Stimulated activated CD8-positive, alpha-beta memory T cell treated with anti-CD3 and anti-CD28 coated beads, Interleukin-12 subunit alpha, Interleukin-12 subunit beta, amount 100 ng/mL, for 4 hours (primary cell): ENCODE measurements around the gene CDC16.

Experiments used
- DNase-seq: peaks from one replicate; pipeline ENCODE4 v3.0.0-alpha.2; 2020; ENCODE audit warnings: low read depth

CDC16 gene

DNA sequence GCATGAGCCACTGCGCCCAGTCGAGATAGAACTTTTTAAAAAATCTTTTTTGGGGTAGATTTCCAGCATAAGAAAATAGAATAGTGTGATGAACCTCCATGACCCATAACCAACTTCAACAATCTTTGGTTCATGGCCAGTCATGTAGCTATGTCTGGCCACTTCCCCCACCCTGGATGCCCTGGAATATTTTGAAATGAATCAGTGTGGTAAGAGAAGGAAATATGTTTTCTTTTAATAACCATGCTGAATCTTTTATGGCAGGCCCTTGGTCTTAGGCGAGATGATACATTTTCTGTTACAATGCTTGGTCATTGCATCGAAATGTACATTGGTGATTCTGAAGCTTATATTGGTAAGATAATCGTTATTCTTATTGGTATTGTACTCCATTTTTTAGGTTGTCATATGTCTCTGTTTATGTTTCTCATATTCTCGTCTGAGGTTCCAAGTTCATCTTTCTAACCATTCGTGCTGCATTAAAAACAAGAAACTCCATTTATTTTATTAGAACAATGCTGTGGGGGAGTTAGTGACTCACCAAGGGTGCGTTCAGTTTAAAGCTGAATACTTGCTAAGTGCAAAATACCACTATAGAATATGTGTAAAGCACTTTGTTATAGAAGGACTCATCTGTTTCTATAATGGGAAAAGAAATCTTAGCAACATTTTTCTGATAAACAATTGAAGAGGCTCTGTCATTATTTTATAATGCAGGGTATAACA is 30.4 kb downstream of the CDC16 start:
- no peak for DNase-seq

DNA sequence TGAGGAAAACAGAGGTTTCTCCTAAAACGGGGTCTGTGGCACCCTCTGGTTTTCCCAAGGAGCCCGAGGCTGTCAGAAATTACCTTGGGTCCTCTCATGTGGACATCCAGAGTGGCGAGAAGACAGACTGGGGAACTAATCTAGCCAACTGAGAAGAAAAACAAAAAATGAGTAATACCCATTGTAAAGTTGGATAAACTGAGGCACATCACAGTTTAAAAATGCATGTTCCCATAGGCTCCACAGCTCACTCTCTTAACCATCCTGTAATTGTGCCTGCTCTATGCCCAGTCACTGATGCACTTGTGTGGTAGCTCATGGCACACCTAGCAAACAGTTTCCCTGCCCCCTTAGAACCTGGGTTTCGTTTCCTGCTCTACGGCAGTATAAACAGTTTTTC is 31.5 kb downstream of the CDC16 start:
- no peak for DNase-seq

DNA sequence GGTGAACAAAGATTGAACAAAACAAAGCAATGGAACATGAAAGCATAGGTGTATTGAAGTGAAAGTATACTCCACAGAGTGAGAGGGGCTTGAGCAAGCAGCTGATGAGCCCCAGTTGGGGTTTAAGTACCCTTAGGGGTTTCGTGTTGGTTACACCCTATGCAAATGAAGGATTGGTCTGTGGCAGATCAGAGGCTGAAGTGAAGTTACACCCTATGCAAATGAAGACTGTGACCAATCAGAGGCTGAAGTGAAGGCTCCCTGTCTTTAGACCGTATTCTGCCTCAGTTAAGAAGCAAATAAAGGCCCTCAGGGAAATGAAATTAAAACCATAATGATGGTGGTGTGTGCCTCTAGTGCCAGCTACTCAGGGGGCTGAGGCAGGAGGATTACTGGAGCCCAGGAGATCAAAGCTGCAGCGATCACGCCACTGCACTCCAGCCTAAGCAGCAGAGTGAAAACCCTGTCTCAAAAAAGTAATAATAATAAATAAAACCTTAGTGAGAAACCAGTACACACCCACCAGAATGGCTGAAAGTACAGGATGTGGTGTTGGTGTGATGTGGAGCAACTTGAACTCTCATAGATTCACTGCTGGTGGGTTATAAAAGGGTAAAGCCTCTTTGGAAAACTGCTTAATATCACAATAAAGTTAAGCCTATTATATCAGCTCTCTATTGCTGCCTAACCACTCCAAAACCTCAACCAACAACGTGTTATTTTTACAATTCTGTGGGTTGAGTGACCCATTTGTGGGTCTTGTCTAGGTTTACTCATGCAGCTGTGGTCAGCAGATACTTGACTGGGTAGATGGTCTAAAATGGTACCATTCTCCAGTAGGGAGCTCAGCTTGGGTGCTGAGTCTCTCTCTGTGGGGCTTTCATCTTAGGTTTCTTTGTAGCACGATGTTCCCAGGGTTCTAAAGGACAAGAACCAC is 33.9 kb downstream of the CDC16 start:
- no peak for DNase-seq

DNA sequence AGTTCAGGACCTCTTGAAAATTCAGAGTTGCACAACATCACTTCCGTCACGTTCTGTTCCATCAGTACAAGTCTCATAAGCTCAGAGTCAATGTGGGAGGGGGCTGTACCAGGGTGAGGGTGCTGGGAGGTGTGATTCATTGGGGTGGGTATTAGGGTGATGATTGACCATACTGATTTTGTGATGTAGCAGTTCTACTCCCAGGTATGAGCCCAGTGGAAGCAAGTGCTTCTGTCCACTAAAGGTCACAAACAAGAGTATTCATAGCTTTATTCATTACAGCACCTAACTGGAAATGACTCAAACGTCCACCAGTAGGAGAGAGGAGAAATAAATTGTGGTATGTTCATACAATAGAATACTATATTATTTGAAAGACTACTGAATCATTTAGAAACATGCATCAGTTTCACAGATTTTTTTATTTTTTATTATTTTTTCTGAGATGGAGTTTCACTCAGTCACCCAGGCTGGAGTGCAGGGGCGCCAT is 34.6 kb downstream of the CDC16 start:
- no peak for DNase-seq

DNA sequence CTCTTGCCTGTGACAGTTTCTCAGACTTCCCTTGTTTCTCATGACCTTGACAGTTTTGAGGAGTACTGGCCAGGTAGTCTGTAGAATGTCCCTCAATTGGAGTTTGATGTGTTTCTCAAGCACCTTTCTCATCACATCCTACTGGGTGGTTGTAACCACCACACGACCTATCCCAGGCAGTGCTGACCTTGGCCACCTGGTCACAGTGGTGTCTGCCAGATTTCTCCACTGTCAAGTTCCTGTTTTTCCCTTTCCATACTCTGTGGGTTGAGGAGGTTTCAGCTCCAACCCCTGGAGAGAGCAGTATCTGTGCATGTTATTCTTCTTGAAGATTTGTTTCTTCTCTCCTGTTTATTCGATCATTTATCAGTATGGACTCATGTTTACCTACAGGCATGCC is 38.3 kb downstream of the CDC16 start:
- no peak for DNase-seq

DNA sequence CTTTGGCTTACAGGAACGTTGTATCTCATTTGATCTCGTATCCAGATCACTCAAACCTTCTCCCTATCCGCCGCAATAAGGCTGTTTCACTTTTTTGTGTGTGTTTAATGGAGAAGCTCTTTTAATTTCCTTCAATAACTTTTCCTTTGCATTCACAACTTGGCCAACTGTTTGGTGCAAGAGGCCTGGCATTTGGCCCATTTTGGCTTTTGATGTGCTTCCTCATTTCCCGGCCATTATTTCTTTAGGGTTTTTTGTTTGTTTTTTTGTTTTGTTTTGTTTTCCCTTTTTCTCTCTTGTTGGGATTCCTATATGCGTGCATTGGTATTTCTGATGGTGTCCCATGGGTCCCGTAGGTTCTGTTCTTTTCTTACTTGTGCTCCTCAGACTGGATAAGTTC is 40.6 kb downstream of the CDC16 start:
- DNase-seq, result no peak

DNA sequence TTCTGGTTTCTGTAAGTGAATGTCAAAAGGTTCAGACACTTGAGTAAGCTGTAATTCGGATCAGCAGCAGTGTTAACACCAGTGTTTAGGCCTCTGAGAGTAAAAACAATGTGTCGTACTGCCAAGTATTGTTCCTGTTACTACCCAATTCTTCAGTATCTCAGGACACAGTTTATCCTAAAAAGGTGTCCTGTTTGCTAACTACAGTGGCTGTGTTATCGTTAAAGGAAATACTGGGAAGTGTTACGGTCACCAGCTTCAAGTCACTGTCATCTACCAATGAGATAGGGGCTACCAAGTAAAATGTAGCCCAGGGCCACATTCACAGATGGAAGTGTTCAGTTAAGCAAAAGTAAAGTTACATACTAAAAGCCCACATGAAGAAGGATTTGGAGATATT is 44.4 kb downstream of the CDC16 start:
- no peak for DNase-seq

DNA sequence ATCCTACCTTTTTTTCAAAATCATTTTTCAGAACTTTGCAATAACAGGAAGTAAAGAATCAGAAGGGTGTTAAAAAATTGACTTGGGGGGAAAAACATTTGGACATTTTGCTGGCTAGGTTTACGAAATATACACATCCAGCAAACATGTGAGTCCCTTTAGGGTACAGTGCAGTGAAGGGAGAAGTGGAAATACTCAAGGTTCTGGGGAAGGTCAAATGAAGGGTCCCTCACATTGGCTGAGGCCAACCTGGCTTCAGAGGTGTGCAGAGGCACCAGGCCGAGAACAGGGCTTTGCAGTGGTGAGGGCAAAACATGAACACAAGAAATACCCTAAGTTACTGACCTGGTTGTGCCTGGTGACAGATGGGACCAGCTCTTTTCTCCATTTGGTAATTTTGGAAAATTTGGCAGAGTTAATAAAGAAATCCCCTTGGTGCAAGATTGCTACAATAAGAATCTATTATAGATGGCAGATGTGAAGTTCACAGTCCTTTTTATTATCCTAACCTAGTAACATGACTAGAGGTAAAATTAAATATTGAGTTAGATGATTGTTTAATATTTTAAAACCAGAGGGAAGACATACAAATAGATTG is 45.2 kb downstream of the CDC16 start:
- DNase-seq, result no peak

DNA sequence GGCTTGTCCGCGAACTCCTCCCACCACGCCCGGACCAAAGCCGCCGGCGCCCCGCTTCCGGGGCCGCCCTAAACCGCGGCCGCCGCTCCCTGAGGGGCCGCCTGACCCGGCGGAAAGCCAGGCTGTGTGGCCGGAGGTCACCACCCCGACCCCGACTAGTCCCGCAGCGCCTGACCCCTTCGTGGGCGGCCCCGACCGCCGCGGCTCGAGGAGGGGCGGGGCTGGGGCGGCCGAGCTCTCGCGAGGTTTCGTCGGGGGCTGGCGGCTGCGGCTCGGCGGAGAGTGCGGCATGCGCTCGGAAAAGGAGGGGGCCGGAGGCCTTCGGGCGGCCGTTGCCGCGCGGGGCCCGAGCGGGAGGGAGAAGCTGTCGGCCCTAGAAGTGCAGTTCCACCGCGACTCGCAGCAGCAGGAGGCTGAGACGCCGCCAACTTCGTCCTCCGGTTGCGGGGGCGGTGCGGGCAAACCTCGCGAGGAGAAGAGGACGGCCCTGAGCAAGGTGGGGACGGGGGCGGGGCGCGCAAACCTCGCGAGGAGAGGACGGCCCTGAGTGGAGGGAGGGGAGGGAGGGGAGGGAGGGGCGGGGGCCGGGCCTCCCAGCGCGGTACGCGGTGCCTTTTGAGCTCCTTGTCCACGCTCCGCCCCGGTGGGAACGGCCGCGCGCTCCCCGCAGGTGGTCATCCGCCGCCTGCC is 46.8 kb downstream of the CDC16 start, which contains the start of gene UPF3A:
Gene UPF3A (plus strand): TSS at position 251 of the 690 bp plus-strand sequence. CDS start 39 bp downstream, at position 290.
- DNase-seq, result peak; percentile 79

DNA sequence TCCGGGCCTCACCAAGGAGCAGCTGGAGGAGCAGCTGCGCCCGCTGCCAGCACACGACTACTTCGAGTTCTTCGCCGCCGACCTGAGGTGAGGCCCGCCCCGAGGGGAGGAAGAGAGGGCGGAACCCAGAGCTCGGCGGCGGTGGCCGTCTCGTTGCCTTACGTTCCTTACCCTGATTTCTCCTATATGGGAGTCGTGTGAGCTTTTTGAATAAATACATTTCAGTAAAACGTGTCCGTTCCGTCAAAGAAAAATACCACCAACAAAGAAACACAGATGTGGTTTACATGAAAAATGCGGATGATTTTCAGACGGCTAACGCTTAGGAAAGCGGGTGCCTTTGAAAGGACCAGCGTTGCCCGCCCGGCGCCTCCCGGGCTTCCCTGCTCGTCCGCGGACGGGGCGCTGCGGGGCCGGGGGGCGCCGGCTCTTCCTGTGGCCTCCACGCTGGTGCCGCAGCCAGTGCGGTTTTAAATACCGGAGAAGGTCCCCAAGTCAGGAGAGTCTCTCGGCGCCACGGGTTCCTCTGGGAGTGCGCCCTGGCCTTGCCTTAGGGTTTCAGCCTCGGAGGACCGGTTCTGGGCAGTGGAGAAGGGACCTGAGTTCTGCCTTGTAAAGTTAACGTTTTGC is 47.5 kb downstream of the CDC16 start:
- peak; percentile 65 for DNase-seq

DNA sequence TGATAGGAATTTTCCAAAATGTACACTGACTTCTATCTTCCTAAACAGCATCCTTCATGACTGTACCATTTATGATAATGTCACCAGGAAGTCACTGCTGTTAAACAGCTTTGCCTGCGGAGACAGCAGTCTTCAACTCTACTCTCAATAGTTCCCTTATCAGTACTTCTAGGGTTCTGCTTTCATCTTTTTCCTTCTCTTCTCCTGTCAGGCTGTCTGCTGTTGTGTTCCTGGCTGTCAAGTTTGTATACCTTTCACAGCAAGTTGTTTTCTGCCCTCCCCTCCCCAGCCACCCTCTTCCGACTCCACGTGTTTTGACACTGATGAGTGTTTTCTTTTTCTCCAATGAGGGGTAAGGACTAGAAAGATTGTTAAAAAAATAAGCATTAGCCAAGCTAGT is 48.9 kb downstream of the CDC16 start:
- no peak for DNase-seq

DNA sequence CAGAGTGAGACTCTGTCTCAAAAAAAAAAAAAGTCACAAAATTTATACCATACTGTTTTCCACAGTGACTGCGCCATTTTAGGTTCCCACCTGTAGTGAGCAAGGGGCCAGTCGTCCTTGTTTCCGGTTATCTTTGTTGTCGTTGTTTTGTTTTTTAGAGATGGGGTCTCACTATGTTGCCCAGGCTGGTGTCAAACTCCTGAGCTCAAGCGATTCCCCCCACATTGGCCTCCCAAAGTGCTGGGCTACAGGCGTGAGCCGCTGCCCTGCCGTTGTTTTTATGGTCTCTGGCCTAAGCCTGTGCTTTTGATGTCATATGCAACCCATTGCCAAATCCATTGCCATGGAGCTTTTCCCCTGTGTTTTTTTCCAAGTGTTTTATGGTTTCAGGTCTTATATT is 50.0 kb downstream of the CDC16 start:
- DNase-seq, result no peak

DNA sequence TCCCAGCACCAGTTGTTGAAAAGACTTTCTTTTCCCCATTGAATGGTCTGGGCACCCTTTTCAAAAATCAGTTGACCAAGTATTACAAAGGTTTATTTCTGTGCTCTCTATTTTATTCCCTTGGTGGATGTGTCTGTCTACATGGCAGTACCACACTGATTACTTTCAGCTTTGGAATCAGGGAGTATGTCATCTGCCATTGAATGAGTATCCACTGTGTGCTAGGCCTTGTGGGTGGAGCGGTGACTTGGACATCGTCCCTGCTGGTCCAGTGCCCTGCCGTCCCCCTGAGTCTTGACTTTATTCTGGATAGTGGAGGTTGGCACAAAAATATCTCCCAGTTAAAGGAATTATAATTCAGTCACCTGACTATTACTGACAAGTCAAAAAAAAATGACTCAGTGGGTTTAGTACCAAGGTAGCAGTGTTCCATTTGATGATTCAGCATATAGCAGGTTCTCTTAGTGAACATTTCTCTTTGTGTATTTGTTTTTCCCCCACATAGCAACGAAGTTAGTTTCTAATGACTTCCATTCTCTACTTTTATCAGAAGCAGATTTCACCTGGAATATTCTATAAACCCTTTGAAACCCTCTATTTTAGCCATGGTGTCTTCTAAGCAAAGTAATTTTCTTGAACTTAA is 50.6 kb downstream of the CDC16 start:
- DNase-seq, result no peak

DNA sequence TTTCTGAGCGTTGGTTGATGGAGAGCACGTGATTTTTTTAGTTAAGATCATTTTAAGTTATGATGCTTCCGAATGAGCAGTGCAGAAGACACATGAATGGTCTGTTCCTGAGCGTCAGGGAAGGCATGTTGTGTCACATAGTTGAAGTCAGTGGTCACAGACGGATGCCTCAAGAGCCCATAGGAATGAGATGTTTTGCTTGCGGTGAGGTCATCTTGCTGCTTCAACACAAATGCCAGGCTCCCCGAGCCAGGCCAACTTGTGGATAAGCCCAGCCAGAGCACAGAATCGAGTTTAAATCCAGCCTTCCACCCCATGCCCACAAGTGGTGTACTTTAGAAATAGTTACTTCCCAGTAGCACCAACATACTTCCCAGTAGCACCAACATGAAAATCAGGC is 52.1 kb downstream of the CDC16 start:
- DNase-seq, result no peak

DNA sequence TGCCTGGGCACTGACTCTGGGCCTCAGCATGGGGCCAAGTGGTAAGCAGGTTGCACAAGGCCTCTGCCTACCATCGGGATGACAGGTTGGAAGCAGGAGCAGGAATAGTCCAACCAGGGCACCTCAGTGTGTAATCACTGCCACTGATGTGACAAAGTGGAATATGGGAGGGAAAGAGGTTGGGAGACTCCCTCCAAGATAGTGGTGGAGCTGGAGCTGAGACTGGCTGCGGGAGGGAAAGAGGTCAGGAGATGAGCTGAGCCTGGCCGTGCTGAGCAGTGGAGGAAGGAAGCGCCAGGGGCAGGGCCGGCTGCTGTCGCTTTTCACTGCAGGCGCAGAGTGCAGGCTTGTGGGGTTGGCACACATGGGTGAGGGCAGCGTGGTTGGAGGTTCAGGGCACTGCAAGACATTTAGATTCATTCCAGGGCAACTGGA is 53.5 kb downstream of the CDC16 start:
- DNase-seq, result no peak

DNA sequence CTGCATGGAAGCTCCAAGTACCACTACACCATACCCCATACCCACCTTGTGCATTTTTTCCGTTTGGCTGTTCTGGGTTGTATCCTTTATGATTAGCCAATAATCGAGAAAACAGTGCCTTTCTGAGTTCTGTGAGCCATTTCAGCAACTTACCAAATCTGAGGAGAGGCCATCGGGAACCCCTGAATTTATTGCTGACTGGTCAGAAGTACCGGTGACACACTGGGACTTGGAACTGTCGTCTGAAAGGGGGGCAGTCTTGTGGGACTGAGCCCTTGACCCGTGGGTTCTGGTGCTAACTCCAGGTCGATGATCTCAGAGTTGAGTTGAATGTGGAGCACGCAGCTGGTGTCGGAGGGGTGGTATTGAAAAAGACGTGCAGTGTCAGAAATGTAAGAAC is 61.8 kb downstream of the CDC16 start:
- DNase-seq, result no peak

DNA sequence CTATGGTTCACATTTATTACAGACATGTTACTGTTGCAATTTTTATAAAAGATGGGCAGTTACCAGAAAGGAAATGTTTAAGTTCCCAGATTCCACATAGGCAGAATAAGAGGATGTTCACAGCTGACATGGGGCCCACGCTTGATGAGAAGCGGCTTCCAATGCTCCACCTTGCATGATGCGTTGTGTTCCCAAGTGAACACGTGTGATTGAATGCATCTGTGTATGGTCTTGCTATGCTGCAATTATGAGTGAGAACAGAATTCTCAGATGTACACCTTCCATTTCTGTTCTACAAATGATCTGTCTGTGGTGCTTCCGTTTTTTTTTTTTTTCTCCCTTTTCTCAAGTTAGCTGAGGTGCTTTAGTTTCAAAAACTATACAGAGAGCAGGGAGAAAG is 62.2 kb downstream of the CDC16 start:
- DNase-seq, result no peak

DNA sequence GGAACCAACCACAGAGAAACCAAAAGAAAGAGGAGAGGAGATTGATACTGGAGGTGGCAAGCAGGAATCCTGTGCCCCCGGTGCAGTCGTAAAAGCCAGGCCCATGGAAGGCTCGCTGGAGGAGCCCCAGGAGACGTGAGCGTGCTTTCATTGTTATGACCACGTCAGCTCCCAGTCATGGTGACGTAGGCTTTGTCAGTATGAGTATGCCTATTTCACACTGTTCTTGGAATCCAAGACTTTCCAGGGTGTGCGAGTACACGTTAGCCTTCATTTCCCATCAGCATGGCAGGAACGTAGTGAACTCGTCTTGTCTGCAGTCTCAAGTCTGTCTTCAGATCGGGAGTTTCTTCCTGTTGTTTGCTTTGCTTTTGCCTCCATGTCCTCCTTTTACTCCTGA is 64.2 kb downstream of the CDC16 start:
- no peak for DNase-seq

DNA sequence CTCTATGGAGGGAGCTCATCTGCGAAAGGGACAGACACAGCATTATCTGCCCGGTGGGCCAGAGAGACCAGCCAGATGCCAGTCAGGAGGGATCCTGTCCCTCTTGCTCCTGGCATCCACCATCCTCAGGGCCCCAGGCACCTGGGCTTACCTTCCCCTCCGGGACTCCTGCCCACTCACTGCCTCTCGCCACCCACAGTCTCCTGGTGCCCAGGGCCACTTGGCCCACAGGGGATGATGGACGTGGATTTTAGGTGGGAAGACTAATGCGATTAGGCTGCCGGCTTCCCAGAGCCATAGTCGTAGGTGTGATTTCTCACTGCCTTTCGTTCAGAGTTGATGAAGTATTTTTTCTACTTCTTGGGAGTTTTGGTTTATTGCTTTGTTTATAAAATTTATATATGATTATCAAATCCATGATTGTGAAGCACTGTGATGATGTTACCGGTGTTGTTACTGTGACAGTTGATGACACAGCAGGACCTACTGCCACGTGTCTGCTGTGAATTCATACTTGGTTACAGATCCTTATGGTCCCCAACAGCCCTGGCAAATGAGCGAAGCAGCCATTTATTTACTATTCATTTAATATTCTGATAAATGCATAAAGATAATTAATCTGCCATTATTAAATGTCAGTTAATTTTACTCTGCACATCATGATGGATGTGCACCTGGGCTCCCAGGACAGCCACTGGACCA is 65.1 kb downstream of the CDC16 start:
- no peak for DNase-seq

DNA sequence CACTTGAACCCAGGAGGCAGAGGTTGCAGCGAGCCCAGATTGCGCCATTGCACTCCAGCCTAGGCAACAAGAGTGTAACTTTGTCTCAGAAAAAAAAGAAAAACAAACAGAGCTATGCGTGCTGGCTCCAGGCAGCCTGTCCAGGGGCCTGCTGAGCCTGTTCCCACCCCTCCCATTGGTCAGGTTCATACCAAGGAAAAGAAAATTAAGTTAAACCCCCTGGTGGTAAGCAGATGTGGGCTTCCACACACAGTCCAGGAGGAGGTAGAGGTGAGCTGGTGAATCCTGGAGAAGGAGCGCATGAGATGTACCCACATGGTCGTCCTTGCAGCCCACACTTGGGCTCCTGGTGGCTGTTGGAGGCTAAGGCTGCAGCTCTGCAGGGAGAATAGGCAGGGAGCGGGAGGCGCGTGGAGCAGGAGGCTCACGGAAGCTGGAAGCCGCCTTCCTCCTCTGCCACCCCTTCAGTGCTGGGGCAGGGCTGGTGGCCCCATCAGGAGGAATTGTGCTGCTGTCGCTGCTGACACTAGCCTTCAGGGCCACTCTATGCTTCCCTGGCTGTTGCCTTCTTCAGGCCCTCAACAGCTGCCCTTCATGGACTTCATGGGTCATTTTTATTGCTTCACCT is 69.1 kb downstream of the CDC16 start:
- no peak for DNase-seq
